ENCODE data around the gene CRB1.

CRB1 gene

GRCh38 chr1:197304638-197305200, 36.7 kb downstream of the CRB1 start:
- DNase-seq: no peak

DNA sequence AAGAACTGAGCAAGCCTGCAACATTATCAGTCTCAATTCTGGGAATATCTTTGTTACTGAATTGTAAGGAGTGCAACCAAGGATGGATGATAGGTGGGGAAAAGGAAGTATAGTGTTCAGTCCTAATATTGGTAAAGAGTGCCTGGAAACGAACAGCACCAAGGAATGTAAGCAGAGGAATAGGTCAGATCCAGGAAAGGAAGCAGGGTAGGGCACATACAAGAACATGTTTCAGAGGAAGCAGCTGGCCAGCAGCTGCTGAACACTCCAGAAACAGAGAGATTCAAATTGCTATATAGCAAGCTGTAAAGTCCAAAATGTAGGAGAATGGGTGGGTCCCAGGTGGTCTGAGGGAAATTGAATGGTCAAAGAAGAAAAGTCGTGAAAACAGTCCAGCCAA, 37.9 kb downstream of the CRB1 start:
- DNase-seq: no peak

DNA sequence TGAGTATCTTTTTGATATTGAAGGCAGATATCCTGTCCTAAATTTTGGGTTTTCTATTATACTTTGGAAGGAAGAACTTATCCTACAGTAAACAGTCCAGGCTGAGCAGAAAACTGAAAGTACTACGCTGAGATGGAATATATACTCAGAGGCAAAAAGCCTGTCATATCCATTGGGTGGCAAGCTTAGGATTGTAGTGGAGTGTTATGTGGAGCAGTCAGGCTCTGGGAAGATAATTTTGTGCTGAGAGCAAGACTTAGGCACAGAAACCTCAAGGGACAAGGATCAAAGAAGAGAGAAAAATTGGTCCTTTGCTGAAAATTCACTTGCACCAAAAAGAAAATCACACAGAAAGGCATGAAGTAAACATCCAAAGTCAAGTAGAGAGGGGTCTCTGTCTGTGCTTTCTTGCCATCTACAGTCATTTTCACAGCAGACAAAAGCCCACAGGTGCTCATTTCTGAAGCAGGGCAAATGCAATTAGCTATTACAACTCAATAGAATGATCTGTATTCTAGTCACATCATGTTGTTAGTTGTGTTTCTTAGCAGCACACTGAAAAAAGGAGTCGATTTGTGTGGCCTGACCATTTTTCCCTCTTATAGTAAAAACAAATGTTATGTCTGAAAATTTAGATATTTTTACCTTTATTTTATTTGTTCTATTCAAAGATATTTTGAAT, 38.5 kb downstream of the CRB1 start:
- DNase-seq: no peak

DNA sequence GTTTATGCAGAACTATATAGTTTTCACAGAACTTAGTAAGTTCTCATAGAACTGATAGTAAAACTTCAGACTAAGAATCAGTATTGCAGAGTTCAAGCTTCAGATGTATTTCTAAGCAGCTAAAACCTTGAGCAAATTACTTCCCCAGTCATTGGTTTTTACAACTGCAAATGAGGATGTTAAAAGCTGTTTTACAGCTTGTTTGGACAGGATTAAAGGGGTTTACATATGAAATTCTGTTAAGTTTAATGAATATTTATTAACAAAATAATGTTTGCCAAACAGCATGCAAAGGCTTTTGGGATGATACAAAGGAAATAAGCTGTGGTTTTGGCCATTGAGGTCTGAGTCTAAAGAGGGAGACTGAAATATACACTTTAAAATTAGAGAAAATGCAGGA, 39.1 kb downstream of the CRB1 start:
- DNase-seq: no peak

DNA sequence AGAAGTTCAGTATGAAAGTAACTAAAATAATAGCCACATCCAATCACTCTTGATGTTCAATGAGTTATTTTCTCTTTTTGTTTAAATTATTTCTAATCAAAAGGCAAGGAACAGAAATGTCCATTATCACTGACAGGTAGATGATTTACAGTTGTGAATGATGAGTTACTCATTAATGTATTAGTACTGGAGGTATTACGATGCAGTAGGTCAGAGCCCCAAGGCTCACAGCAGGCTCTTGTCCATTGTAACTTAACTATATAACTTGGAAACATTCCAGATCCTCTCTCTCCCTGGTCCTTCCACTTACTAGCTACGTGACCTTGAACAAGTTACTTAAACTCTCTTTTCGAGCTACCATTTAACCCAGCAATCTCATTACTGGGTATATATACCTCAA, 39.5 kb downstream of the CRB1 start:
- DNase-seq: no peak

GRCh38 chr1:197311081-197311480, 43.0 kb downstream of the CRB1 start:
- no peak for DNase-seq

- DNase-seq: no peak
These were observed 44.1 kb downstream of the CRB1 start for GRCh38 chr1:197312163-197312562.

DNA sequence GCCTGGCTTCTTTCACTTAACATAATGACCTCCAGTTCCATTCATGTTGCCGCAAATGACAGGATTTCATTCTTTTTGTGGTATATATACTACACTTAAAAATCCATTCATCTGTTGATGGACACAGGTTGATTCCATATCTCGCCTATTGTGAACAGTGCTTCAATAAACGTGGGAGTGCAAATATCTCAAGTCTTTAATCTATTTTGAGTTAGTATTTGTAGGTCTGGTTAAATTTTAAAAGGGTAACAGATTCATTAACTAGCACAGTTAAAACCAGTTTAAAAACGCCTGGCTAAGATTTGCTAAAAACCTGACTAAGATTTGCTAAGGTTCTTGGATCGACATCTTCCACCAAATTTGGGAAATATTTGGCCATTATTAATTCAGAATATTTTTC, 45.7 kb downstream of the CRB1 start:
- DNase-seq: no peak

GRCh38 chr1:197314682-197315081, 46.6 kb downstream of the CRB1 start:
- no peak for DNase-seq

GRCh38 chr1:197319631-197320030, 51.6 kb downstream of the CRB1 start:
- DNase-seq: no peak

DNA sequence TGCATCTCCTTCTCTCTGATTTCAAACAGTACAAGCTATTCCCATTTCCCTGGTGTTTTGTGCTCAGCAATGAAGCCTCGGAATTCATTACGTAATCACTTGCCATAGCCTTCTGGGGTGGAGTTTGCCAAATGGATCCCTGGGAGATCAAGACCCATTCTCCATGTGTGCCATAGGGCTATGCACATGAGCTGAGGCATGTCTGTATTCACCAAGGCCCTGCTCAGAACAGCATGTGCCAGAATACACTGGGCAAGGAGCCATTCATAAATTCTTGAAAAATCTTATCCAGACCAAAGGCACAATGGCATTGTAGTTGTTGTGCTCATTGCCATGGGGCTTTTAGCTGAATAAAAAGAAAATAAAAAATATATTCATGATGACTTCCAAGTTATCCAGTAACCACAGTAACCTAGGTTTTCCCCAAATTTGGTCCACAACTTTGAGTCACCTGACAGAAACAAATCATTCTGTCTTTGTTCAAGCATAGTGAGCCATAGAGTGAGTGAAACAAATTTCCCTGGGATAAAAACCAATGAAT, 53.0 kb downstream of the CRB1 start:
- no peak for DNase-seq

DNA sequence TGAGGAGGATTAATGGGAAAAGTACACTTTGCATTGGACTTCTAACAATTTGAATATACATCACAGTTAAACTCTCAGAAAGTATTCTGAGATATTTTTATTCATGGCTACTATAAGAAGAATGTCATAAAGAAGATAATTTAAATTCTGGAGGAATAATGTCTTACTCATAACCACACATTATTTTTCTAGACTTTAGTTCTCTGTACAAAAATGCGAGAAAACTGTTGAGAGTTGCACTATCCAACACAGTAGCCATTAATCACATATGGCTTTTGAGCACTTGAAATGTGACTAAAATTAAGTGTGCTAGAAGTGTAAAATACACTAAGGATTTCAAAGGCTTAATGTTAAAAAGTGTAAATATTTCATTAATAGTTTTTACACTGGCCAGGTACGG, 53.8 kb downstream of the CRB1 start:
- no peak for DNase-seq

- peak; percentile 38 to 44 for DNase-seq
These were observed 59.8 kb downstream of the CRB1 start for GRCh38 chr1:197327776-197328364.

GRCh38 chr1:197330213-197330612, 62.2 kb downstream of the CRB1 start:
- no peak for DNase-seq

GRCh38 chr1:197331565-197331964, 63.5 kb downstream of the CRB1 start:
- no peak for DNase-seq

DNA sequence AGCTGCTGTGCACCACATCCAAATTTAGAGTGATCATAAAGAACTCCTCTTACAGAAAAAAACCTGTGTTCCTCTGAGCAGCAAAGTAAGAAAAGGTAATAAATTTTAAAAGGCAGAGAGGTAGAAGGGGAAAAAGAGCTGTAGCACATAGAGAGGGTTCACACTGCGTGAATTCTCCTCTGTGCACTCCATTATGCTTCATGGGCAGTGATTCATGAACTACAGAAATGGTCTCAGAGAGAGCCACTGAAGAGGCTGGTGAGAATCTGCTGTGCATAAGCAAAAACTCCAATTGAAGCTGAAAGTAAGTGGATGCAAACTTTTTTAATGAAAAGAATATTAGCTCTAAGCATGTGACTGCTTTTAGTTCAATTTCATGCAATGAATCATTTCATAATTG, 65.0 kb downstream of the CRB1 start:
- DNase-seq: no peak

GRCh38 chr1:197336571-197336970, 68.5 kb downstream of the CRB1 start:
- no peak for DNase-seq

GRCh38 chr1:197339106-197340060, 71.3 kb downstream of the CRB1 start:
- no peak for DNase-seq

GRCh38 chr1:197341626-197342025, 73.6 kb downstream of the CRB1 start:
- no peak for DNase-seq

GRCh38 chr1:197342044-197342565, 74.1 kb downstream of the CRB1 start:
- no peak for DNase-seq

- no peak for DNase-seq
These were observed 74.6 kb downstream of the CRB1 start for GRCh38 chr1:197342669-197343068.

- no peak for DNase-seq
These were observed 75.7 kb downstream of the CRB1 start for GRCh38 chr1:197343663-197344273.
